Tibial nerve (tissue), 3 donors: ENCODE measurements around the gene PDZD4.

Experiments
- CTCF ChIP-seq, 5 experiments: fragments of 200-600 bp in 3 of 5; fragments of 450-650 bp in 2 of 5; sonication (generic) in 3 of 5; IDR thresholded peaks; one replicate each; pipeline ENCODE4 v1.5.1; 2016 to 2019; ENCODE audit warnings: antibody characterized with exemption in 5 of 5, mild to moderate bottlenecking in 3 of 5, moderate library complexity in 2 of 5
- POLR2A ChIP-seq, 2 donors: fragments of 450-650 bp; IDR thresholded peaks; one replicate each; pipeline ENCODE4 v1.6.1; 2017; ENCODE audit warnings: antibody characterized with exemption in 2 of 2, mild to moderate bottlenecking in 2 of 2, moderate library complexity in 2 of 2

GRCh38 chrX:153873282-153874084 is 43.1 kb upstream of the PDZD4 start:
- TF ChIP-seq CTCF (IDR thresholded peaks at IDR 0.05), result no peak
- TF ChIP-seq POLR2A (IDR thresholded peaks at IDR 0.05), result no peak
